GM21381 (cell line): ENCODE measurements around the gene COL19A1.
"Not testable (repeated sequence)": the region's sequence is repeated elsewhere in the genome, so short reads cannot be mapped to it uniquely, and the experiment has no call there.

ENCODE experiments used
- ATAC-seq: cut with Tn5 transposase; IDR thresholded peaks from one replicate; pipeline ENCODE4 v1.9.1; 2021; ENCODE audit warnings: mild to moderate bottlenecking, moderate library complexity; ENCODE audit not compliant: unreplicated experiment

Gene COL19A1

DNA sequence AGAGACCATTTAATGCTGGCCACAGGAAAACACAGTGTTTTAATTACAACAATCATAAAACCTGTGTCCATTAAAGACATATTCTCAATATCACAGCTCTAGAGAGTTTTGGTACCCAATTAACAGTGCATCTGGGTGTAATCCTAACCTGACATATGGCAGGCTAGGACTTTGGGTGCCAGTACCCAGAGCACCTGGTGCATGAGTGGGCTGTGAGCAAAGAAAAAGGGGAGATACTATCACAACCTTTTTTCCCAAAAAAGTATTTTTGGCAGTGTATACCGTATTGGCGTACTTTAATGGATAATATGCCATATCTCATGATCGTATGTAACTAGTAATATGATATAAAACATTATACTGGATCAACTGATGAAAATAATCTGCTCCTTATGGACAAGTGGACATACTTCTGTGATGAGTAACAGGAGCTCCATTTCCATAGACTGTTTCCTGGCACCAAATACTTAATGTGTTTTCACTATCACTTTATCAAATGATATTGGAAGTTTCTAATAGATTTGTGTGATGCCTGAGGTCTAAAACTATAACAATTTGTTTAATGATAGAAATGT, 91.7 kb downstream of the COL19A1 start:
- no peak for ATAC-seq

DNA sequence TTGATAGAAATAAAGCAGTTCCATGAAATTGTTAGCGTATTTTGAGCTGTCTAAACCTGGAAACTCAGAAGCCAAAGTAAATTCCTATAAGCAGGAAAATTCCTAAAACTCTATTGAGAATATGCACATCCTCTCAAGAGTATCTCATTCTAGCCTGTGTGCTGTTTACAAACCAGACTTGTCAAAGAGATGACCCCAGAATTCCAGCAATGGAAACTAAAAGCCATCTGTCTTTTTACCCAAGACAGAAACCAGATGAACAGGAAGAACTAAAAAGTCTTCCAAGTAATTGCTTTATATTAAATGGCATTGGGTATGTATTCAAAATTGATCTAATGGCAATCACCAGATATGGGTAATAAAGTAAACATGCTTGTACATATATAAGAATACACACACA, 92.6 kb downstream of the COL19A1 start:
- no peak for ATAC-seq

DNA sequence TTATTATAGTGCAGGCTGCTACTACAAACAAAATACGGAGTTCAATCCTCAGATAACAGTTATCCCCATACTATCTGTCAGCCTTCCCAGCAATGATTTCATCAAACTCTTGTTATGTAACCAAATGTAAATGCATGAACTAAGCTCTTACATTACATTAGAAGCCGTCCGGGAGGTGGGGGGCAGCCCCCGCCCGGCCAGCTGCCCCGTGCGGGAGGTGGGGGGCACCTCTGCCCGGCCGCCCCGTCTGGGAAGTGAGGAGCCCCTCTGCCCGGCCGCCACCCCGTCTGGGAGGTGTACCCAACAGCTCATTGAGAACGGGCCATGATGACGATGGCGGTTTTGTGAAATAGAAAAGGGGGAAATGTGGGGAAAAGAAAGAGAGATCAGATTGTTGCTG, 99.6 kb downstream of the COL19A1 start:
- not testable (repeated sequence) for ATAC-seq

DNA sequence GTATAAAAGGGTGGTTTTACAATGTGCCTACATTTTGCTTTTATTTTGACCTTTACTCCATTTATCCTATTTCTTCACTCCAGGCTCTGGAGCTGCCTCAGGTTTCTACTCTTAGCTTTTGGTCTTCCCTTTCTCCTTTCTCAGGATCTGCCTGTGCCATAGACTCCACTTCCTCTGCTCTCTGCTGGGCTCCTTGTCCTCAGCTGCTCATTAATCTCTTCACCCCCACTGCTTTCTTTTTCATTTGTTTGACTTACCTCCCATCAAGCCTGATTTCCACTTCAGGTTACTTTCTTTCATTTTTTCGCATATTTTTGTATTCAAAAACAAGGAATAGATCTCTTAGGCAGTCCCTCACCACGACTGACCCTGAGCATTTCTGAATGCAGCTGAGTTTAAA, 106.8 kb downstream of the COL19A1 start:
- no peak for ATAC-seq

DNA sequence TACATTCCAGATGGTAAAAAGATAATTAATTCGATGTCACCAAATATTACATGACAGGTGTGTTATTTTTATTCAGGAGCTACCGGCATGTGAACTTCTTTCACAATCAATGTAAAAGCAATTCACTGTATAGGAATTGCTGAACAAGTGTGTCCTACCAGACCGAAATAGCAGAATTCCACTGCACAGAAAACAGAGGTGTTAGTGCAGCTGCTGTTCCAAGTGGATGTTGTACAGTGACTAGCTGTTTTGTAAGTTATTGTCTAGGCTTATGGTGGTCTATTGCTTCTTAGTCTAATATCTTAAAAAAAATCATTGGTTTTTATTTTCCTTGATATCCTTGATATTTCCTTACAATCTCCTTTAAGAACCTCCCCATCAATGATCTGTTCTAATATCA, 107.4 kb downstream of the COL19A1 start:
- no peak for ATAC-seq

DNA sequence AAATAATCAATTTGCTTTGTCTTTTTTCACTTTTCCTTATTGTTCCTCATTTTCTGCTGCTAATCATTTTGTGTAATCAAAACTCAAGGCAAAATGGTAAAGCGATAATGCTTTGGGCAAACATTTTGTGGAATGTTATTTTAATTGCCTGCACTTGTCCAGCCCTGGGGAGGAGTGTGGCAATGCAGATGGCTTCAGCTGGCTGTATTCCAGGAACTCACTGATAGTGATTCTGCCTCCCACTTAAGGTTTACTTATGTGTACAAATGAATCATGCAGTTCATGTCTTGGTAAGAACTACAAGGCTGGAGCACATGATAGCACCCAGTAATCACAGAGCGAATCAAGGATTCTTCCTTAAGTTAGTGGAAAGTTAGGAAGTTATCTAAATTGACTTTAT, 107.8 kb downstream of the COL19A1 start:
- ATAC-seq: no peak

DNA sequence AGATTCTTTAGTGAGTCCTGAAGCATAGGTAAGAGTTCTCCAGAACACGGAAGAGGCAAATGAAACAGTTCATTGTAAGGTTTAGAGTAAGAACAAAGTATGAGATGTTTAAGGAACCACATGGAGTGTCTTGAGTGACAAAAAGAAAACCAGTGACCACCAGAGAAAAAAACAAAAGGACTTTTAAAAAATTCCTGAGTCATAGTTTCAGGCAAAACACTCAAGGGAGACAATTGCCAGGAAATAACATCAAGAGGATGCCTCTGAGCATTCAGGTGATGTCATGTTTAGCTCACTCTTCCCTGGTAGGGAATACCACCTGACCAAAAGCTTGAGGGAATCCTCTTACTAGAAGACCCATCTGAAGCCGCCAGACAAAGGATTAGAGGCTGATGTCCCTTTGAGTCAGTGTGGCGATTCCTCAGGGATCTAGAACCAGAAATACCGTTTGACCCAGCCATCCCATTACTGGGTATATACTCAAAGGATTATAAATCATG, 110.3 kb downstream of the COL19A1 start:
- no peak for ATAC-seq

DNA sequence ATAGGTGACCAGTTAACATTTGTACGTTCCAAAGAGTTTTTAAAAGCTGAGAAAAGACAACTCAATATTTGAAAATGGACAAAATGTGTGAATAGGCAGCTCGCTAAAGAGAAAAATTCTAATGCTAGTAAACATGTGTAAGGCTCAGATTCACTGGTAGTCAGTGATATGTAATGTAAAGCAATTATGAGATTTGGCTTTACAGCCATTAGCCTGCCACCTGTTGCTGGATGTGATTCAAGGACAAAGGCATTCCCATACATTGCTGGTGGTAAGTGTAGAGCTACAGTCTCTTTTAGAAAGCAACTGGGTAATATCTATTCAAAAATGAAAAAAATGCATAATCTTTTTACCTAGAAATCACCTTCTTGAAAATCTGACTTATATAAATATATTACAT, 114.3 kb downstream of the COL19A1 start:
- ATAC-seq: no peak

DNA sequence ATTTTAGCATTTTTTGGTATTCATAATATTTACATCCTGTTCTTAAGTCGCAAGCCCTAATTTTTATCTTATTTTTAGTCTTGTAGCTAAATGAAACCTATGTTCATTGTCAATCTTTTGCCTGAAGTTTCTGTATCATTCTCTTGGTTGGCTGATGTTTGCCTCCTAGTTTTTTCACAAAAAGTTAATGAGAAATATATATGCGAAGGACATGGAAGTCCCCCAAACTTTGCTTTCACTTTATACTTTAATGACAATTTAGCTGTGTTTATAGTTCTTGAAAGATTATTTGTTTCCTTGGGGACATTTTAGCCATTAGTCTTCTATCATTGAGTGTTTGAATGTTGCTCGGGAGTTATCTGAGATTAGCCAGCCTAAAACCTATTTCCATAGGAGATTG, 118.2 kb downstream of the COL19A1 start:
- ATAC-seq: no peak

DNA sequence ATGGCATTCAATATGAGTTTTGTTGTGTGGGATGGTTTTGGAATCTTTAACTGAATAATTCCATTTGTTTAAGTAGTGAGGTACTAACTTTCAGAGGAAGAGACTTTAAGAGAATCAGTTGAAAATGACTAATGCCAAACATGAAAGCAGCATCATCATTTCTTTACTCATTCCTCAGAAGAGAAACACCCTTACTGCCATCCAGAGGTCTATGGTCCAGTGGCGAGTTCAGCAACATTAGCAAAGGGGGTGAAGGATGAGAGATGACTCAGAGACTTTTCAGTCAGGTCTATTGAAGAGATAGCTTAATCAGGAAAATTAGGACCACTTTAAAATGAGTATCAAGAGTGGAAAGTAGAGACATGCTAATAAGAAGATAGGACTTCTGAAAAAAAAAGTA, 118.8 kb downstream of the COL19A1 start:
- ATAC-seq: no peak

DNA sequence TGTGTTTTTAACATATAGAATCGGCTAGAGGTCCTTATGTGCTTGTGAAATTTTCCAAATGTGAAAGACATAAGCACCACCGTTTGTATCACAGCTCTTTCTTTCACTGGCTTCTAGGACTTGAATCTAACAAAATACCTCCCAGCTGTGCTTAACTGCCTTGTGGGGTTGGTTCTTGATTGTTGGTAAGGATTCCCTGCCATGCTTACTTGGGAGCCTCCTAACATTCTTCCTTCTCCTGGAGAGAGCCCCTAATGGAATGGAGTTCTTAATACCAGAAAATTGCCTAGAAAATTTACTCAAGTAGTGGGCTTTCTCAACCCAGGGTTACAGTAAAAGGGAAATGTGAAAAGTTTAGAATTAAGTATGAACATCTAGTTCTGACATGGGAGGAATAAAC, 121.2 kb downstream of the COL19A1 start:
- ATAC-seq: no peak

DNA sequence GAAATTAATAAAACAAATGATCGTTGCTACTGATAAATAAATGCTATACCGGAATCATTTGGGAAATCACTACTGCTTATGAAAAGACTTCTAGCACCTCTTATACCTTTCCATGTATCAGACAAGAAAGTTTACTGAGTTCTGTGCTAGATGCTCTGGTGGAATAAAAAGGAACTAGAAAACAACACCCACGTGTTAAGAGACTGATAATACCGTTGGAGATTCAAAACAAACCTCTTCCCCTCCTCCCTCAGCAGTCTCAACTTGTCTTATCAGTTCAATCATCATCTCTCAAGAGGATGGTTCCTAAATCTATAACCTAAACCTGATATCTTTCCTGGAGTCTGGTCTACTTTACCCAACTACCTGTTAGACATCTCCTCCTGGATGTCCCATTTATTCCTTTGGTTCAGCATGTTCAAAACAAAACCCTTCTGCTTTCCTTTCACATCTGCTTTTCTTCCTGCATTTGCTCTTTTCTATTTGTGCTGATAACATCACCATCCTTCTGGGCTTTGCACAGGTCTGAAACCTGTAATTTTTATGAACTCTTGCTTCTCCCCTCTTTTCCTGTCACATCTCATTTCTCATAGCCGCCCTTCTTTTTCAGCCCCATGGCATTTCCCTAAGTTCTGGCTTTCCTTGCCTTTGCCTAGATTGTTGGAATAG, 122.2 kb downstream of the COL19A1 start:
- ATAC-seq: no peak

DNA sequence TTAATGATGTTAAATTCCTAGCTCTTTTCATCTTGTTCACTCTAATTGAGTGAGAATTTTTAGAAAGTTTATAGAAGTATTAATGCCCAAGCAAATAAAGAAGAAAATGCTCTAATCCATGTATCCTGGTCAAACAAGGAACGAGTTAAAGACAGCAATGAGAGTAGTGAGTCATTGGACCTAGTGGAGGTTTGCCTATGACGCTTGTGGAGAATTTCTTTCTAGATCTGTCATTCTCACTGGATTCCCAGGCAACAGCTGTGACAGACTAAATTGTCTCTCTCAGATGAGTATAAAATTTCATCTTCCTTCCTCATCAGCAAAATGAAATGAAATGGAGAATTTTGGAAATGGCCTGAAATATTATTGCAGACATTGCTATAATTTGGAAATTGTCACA, 127.9 kb downstream of the COL19A1 start:
- ATAC-seq: no peak

DNA sequence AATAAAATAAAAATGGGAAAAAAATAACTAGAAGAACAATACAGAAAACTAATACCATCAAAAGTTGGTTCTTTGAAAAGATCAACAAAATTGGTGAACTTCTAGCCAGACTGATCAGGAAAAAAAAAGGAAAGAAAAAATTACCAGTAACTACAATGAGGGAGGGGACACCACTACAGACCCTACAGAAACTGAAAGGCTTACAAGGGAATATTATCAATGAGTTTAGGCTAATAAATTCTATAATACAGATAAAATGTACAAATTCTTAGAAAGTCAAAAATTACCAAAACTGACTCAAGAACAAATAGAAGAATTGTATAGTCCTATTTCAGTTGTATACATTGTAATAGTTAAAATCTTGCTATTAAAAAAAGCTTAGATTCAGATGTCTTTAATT, 141.8 kb downstream of the COL19A1 start:
- ATAC-seq: no peak

DNA sequence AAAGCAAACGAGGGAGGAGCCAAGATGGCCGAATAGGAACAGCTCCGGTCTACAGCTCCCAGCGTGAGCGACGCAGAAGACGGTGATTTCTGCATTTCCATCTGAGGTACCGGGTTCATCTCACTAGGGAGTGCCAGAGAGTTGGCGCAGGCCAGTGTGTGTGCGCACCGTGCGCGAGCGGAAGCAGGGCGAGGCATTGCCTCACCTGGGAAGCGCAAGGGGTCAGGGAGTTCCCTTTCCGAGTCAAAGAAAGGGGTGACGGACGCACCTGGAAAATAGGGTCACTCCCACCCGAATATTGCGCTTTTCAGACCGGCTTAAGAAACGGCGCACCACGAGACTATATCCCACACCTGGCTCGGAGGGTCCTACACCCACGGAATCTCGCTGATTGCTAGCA, 144.0 kb downstream of the COL19A1 start:
- not testable (repeated sequence) for ATAC-seq

DNA sequence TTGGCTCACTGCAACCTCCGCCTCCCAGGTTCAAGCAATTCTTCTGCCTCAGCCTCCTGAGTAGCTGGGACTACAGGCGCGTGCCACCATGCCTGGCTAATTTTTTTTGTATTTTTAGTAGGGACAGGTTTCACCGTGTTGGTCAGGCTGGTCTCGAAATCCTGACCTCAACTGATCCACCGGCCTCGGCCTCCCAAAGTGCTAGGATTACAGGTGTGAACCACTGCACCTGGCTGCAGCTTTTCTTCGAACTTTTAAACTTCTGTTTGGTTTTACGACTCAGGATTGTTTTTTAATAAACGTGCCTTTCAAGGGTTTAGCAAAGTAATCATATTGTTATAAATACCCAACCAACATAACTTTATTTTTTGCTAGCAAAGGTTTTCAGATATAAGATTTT, 156.8 kb downstream of the COL19A1 start:
- not testable (repeated sequence) for ATAC-seq

DNA sequence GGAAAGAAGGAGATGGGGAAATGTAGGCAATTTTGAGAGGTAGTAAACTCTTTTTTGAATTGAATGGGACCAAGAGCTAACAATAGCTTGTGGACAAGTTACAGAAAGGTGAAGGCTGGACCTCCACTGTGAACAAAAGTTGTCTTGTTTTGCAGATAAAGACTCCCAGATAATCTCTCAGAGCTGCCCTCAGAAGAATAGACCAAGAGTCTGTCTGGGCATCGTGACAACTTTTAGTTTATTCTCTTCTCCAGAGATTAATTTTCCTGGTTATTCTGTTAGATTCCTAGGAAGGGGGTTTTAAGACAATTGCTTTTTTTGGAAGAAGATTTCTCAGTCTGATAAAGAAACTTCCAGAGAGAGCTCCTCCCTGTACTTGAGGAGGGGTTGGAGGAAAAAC, 161.9 kb downstream of the COL19A1 start:
- no peak for ATAC-seq

DNA sequence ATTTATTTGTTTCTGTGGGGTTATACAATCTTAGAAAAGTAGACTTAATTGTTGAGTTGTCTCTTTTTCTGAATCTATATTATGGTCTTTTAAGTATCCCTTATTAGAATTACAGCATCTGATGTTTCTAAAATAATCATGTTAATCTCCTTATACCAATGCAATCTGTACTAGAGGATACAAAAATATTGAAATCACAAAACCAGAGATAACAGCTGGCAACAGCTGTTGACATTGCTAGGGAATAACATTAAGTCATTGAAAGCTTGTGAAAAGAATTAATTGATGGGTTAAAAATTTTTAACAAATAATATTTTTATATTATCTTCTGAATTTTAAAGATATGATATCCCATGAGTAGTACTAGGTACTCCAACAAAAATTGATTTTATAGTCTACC, 162.6 kb downstream of the COL19A1 start:
- ATAC-seq: no peak

DNA sequence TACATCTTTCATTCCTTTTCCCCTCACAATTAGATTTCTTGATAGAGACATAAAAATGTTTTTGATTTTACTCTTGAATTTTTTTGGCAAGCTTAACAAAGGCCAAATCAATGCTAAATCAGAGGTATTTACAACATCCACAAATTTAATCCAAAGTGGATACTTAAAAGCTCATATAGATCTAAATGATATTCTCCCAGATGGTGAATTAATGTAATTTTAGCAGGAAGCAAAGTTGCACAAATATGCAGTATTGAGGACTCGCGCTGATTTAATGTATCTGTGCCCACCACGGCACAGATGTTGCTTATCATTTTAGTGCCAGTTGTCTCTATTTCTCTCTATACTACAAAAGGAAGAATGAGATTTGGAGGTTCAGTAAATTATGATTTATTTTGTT, 167.4 kb downstream of the COL19A1 start:
- ATAC-seq: no peak

DNA sequence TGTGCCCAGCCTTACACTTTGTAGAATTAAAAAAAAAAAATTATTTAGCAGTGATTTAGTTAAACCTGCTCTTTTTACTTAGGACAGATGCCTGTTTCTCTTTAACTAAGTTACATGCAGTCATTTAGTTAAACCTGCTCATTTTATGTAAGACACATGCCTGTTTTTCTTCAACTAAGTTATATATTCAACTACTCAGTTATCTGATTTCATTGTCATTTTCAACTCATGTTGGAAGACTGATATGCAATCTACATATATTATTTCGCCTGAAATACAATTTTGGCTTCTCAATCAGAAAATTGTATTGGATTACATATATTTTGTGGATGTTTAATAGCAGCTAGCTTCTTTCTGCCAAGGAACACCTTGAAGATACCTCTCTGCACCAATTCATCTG, 171.1 kb downstream of the COL19A1 start:
- no peak for ATAC-seq

DNA sequence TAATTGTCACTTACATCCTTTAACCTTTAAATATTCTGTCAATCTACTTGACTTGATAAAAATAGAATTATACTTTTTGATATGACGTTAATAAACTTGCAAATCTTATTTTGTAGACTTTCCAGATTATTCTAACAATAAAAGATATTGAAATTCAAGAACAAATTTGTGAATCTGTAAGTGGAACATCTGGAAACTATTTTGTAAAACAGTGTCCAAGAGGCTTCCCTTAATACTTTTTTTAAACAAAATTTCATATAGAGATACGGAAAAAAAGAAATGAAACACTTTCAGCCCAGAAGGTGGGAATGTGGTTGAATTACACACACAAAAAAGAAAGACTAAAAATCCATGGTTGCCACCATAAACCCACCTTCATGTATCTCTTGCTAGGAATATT, 174.4 kb downstream of the COL19A1 start:
- no peak for ATAC-seq

DNA sequence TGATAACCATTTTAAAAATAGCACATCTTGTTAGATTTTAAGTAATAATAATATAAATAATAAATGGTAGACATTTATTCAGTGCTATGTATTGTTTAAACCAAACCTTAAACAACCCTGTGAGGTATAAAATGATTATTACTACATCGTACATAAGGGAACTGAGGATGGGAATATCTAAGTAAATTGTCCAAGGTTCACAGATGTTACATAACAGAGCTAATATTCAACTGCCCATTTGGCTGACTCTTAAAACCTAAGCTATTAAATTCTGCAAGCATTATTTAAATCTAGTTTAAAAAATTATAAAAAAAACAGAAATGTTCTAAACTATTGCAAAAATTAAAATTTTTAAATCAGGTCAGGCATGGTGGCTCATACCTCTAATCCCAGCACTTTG, 175.1 kb downstream of the COL19A1 start:
- no peak for ATAC-seq

DNA sequence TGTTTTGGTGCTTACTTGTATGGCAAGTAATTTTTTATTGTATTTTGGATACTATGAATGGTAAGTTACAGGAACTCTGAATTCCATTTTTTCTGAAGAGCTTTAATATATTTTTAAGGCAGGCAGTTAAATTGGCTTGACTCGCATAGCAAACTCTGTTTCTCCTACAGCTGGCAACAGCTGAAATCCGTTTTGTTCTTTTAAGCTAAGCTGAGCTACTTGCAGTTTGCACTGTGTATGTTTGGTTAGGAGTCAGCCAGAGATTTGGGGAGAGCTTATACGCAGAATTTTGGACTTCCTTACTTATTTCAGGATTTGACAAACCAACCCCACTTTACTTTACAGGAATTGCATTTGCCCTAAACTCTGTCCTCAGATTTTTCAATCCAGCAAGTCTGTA, 179.1 kb downstream of the COL19A1 start:
- no peak for ATAC-seq
